Hepatocyte (in vitro differentiated cells): ENCODE data around the gene ARL1. TPM values are rescaled to one million over a fixed set of nuclear protein-coding genes. Genes with fewer than 3 reads are reported as not detected.

Experiments used
- DNase-seq: peaks from one replicate; pipeline ENCODE4 v3.0.0-alpha.2; 2016; ENCODE audit warnings: low spot score
- H2AFZ ChIP-seq: fragments of 200-600 bp; sonication (generic); 2 replicates; pipeline ENCODE4 v1.6.0; 2016; ENCODE audit warnings: antibody characterized with exemption, mild to moderate bottlenecking
- H3K27ac ChIP-seq: fragments of 200-600 bp; sonication (generic); 2 replicates; pipeline ENCODE4 v1.5.1; 2016; ENCODE audit warnings: mild to moderate bottlenecking
- H3K27me3 ChIP-seq: fragments of 200-600 bp; sonication (generic); 2 replicates; pipeline ENCODE4 v1.6.1; 2016
- H3K36me3 ChIP-seq: fragments of 200-600 bp; sonication (generic); replicated peaks from 2 replicates; pipeline ENCODE4 v1.5.1; 2016; ENCODE audit warnings: low read depth; ENCODE audit not compliant: insufficient read depth
- H3K4me1 ChIP-seq: fragments of 200-600 bp; sonication (generic); 2 replicates; pipeline ENCODE4 v1.5.1; 2016; ENCODE audit warnings: mild to moderate bottlenecking, moderate library complexity; ENCODE audit not compliant: insufficient read depth
- H3K4me2 ChIP-seq: fragments of 200-600 bp; sonication (generic); 2 replicates; pipeline ENCODE4 v1.6.0; 2016
- H3K4me3 ChIP-seq: fragments of 200-600 bp; sonication (generic); 2 replicates; pipeline ENCODE4 v1.5.1; 2016; ENCODE audit warnings: mild to moderate bottlenecking
- H3K79me2 ChIP-seq: fragments of 200-600 bp; sonication (generic); 2 replicates; pipeline ENCODE4 v1.6.0; 2017; ENCODE audit warnings: mild to moderate bottlenecking
- H3K9me2 ChIP-seq: fragments of 200-600 bp; sonication (generic); replicated peaks from 2 replicates; pipeline ENCODE4 v1.6.0; 2017; ENCODE audit warnings: mild to moderate bottlenecking; ENCODE audit not compliant: insufficient read depth
- H3K9me3 ChIP-seq: fragments of 200-600 bp; sonication (generic); 2 replicates; pipeline ENCODE4 v1.5.1; 2016; ENCODE audit warnings: low read depth, mild to moderate bottlenecking
- H4K20me1 ChIP-seq: fragments of 200-600 bp; sonication (generic); 2 replicates; pipeline ENCODE4 v1.6.0; 2016; ENCODE audit warnings: mild to moderate bottlenecking; ENCODE audit not compliant: insufficient read depth, poor library complexity, severe bottlenecking
- EZH2 ChIP-seq: fragments of 200-600 bp; sonication (generic); IDR thresholded peaks from 2 replicates; pipeline ENCODE4 v1.6.1; 2016; ENCODE audit warnings: antibody characterized with exemption, mild to moderate bottlenecking, borderline replicate concordance
- EZH2phosphoT487 ChIP-seq: fragments of 200-600 bp; sonication (generic); IDR thresholded peaks from one replicate; pipeline ENCODE4 v1.6.1; 2018; ENCODE audit warnings: antibody characterized with exemption, mild to moderate bottlenecking, low read depth, moderate library complexity; ENCODE audit not compliant: unreplicated experiment, severe bottlenecking
- WGBS: methylation state at CpG from one replicate; pipeline ENCODE4 v1.1.6; 2016; ENCODE audit warnings: low lambda C conversion rate; ENCODE audit errors: missing lambda C conversion rate; 5-methylcytosine and 5-hydroxymethylcytosine counted together
- polyA plus RNA-seq: library from polyadenylated mRNA; unstranded; fragments of >200 nt; fragmentation: Nextera tagmentation; extraction: Ambion mirVana; gene quantifications from 2 replicates; pipeline ENCODE4 v1.2.1, GENCODE V29; 2016
- total RNA-seq: library from RNA; depleted of rRNA; stranded (reverse); fragments of >200 nt; gene quantifications from 2 replicates; pipeline ENCODE4 v1.2.3, GENCODE V29; 2014
- TF ChIP-seq, protein P1 (sequence below): fragments of 200-600 bp; sonication (generic); IDR thresholded peaks from 2 replicates; pipeline ENCODE4 v1.5.1; 2016; ENCODE audit warnings: antibody characterized with exemption, mild to moderate bottlenecking; ENCODE audit not compliant: poor library complexity

Gene ARL1
- total and polyA plus RNA-seq, 2 experiments from 2014 or later: 94.0 to 122 TPM

DNA sequence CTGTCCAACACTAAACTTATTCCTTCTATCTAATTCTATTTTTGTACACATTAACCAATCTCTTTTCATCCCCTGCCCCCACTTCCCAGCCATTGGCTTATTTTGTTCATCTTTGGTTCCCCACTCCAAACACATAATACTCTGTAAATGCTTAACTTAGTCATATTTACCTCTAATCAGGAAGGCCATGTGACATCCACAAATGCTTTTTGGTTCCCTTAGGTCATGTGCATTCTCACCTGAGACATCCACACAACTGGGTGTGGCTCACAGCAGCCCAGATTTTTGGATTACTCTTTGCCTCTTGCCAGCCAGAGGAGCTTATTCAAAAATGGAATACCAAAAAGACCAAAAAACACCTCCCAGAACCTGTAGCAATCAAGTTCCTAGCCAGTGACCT is 28.4 kb downstream of the ARL1 start:
- no peaks in the 10 kb centered on the region for H3K9me3 ChIP-seq
- no peak for DNase-seq
- H3K4me1 ChIP-seq: no peaks in the 10 kb centered on the region
- H3K4me2 ChIP-seq: no peak overlapping the region
- H3K27me3 ChIP-seq: no peaks in the 10 kb centered on the region
- TF ChIP-seq, protein P1, sequence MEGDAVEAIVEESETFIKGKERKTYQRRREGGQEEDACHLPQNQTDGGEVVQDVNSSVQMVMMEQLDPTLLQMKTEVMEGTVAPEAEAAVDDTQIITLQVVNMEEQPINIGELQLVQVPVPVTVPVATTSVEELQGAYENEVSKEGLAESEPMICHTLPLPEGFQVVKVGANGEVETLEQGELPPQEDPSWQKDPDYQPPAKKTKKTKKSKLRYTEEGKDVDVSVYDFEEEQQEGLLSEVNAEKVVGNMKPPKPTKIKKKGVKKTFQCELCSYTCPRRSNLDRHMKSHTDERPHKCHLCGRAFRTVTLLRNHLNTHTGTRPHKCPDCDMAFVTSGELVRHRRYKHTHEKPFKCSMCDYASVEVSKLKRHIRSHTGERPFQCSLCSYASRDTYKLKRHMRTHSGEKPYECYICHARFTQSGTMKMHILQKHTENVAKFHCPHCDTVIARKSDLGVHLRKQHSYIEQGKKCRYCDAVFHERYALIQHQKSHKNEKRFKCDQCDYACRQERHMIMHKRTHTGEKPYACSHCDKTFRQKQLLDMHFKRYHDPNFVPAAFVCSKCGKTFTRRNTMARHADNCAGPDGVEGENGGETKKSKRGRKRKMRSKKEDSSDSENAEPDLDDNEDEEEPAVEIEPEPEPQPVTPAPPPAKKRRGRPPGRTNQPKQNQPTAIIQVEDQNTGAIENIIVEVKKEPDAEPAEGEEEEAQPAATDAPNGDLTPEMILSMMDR: no peak
- TF ChIP-seq EZH2: no peak
- no peak for TF ChIP-seq EZH2phosphoT487
- no peaks in the 10 kb centered on the region for H3K9me2 ChIP-seq
- H3K79me2 ChIP-seq: no peaks in the 10 kb centered on the region
- no peak overlapping the region for H2AFZ ChIP-seq
- no peaks in the 10 kb centered on the region for H4K20me1 ChIP-seq
- H3K4me3 ChIP-seq: no peak overlapping the region
- no peaks in the 10 kb centered on the region for H3K36me3 ChIP-seq
- peak overlapping the region; percentile 42 for H3K27ac ChIP-seq

DNA sequence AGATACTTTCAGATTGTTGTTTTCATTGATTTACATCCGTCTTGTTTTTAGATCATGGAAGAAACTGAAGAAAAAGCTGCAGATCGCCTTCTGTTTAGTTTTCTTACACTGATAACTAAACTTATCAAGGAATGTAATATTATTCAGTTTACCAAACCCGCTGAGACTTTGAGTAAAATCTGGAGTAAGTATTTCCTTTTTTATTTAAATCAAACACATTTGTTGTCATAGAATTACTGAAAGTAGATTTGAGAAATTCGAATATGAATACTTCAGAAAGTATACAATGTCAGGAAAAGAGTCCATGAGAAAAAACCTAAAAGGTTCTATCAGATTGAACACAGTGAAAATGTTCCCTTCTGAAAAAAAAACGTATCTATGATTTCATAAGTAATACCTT is 32.0 kb downstream of the ARL1 start:
- H3K4me2 ChIP-seq: no peak overlapping the region
- H3K4me3 ChIP-seq: no peak overlapping the region
- no peaks in the 10 kb centered on the region for H3K4me1 ChIP-seq
- no peaks in the 10 kb centered on the region for H4K20me1 ChIP-seq
- H3K36me3 ChIP-seq: no peaks in the 10 kb centered on the region
- no peak for DNase-seq
- TF ChIP-seq, protein P1: no peak
- no peak for TF ChIP-seq EZH2phosphoT487
- TF ChIP-seq EZH2: no peak
- H3K27ac ChIP-seq: no peak overlapping the region
- H2AFZ ChIP-seq: no peak overlapping the region
- no peaks in the 10 kb centered on the region for H3K27me3 ChIP-seq
- 93% methylated on average over 5 of the region's 5 CpGs for WGBS
- no peaks in the 10 kb centered on the region for H3K9me2 ChIP-seq
- no peaks in the 10 kb centered on the region for H3K79me2 ChIP-seq
- H3K9me3 ChIP-seq: no peaks in the 10 kb centered on the region

DNA sequence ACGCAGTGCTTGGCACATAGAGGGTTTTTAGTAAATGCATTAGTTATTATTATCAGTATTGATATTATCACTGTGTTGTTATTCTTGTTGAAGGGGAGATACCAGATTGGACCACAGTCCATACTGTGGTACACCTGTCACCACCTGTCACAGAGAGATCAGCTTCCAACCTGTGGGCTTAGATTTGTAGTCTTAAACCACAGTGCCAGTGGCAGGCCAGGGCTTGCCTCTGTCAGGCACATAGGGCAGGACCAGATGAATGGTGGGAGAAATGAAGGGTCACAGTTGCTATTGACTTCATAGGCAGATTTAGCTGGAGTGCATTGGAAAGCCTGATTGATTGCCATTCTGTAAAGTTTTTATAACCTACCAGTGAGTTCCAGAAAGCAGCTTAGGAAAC is 35.1 kb downstream of the ARL1 start:
- DNase-seq: no peak
- H4K20me1 ChIP-seq: no peaks in the 10 kb centered on the region
- H2AFZ ChIP-seq: no peak overlapping the region
- no peak overlapping the region for H3K4me2 ChIP-seq
- no peaks in the 10 kb centered on the region for H3K4me1 ChIP-seq
- no peaks in the 10 kb centered on the region for H3K9me2 ChIP-seq
- H3K79me2 ChIP-seq: no peaks in the 10 kb centered on the region
- no peaks in the 10 kb centered on the region for H3K9me3 ChIP-seq
- H3K36me3 ChIP-seq: no peaks in the 10 kb centered on the region
- no peak for TF ChIP-seq EZH2
- no peak for TF ChIP-seq EZH2phosphoT487
- TF ChIP-seq, protein P1: no peak
- H3K27me3 ChIP-seq: no peaks in the 10 kb centered on the region
- H3K4me3 ChIP-seq: no peak overlapping the region
- H3K27ac ChIP-seq: no peak overlapping the region
- WGBS: 96% methylated on average over 1 of the region's 1 CpG

DNA sequence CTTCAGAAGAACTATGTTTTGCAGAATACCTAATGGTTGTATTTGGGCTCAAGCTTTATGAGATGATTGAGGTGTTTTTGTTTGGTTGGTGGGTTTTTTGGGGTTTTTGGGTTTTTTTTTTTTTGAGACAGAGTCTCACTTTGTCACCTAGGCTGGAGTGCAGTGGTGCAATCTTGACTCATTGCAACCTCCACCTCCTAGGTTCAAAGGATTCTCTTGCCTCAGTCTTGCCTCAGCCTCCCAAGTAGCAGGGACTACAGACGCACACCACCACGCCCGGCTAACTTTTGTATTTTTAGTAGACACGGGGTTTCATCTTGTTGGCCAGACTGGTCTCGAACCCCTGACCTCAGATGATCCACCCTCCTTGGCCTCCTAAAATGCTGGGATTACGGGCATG is 39.6 kb downstream of the ARL1 start:
- 98% methylated on average over 6 of the region's 6 CpGs for WGBS
- no peak overlapping the region for H2AFZ ChIP-seq
- H3K36me3 ChIP-seq: peaks cover 5% of the 10 kb centered on the region

More for the DNA sequence above, 39.6 kb downstream of the ARL1 start:
- no peaks in the 10 kb centered on the region for H3K9me3 ChIP-seq
- H3K4me3 ChIP-seq: no peak overlapping the region
- no peaks in the 10 kb centered on the region for H3K4me1 ChIP-seq
- no peaks in the 10 kb centered on the region for H3K27me3 ChIP-seq
- H3K27ac ChIP-seq: no peak overlapping the region
- no peak for TF ChIP-seq EZH2phosphoT487
- TF ChIP-seq, protein P1: no peak
- no peak for TF ChIP-seq EZH2
- no peaks in the 10 kb centered on the region for H4K20me1 ChIP-seq
- no peaks in the 10 kb centered on the region for H3K9me2 ChIP-seq
- no peaks in the 10 kb centered on the region for H3K79me2 ChIP-seq
- no peak overlapping the region for H3K4me2 ChIP-seq
- DNase-seq: no peak
